CD4-positive, alpha-beta T cell (primary cell): ENCODE data around the gene TMEM132C. TPM values are rescaled to one million over a fixed set of nuclear protein-coding genes. Genes with fewer than 3 reads are reported as not detected.

Source experiments
- ATAC-seq: fragments of 200-7000 bp; cut with Tn5 transposase; one replicate; pipeline ENCODE4 v1.10.0; 2022; ENCODE audit warnings: mild to moderate bottlenecking; ENCODE audit not compliant: poor library complexity
- CTCF ChIA-PET: fragments of 350-600 bp; sonication (Branson Sonifier 250); formaldehyde crosslinking; loops from one replicate; lab custom pipeline; 2021; ENCODE audit warnings: antibody characterized with exemption, inconsistent platforms; lab: Charles Lee
- POLR2A ChIA-PET: fragments of 350-600 bp; sonication (Branson Sonifier 250); formaldehyde crosslinking; loops from one replicate; lab custom pipeline; 2021; ENCODE audit warnings: antibody characterized with exemption, inconsistent platforms; lab: Charles Lee
- DNase-seq, 14 experiments: peaks; one replicate each; pipeline ENCODE4 v3.0.0-alpha.2; 2013 to 2020; ENCODE audit warnings: mixed read lengths in 2 of 14
- H3K27ac ChIP-seq, 2 donors: one replicate each; pipeline versions ENCODE4 v1.5.1 to v1.7.0; 2013; ENCODE audit warnings: low read length in 2 of 2, low read depth in 1 of 2, mild to moderate bottlenecking in 1 of 2
- H3K27me3 ChIP-seq, 2 experiments: 1 replicate in 1 of 2; 2 replicates in 1 of 2; pipeline versions ENCODE4 v1.6.1 to v1.7.0; 2013; ENCODE audit warnings: low read length in 2 of 2, control low read depth in 1 of 2, mild to moderate bottlenecking in 1 of 2, moderate library complexity in 1 of 2; ENCODE audit not compliant: insufficient read depth in 2 of 2, control insufficient read depth in 1 of 2
- H3K36me3 ChIP-seq: one replicate; pipeline ENCODE4 v1.6.1; 2013; ENCODE audit warnings: low read length, control low read depth; ENCODE audit not compliant: insufficient read depth
- H3K4me1 ChIP-seq: one replicate; pipeline ENCODE4 v1.6.1; 2013; ENCODE audit warnings: low read length, control low read depth; ENCODE audit not compliant: insufficient read depth
- H3K4me3 ChIP-seq: one replicate; pipeline ENCODE4 v1.5.1; 2013; ENCODE audit warnings: mild to moderate bottlenecking, low read length, moderate library complexity
- H3K9me3 ChIP-seq, 2 experiments: 1 replicate in 1 of 2; 2 replicates in 1 of 2; pipeline versions ENCODE4 v1.6.1 to v1.7.0; 2013; ENCODE audit warnings: low read length in 2 of 2, mild to moderate bottlenecking in 2 of 2, control low read depth in 1 of 2, moderate library complexity in 1 of 2; ENCODE audit not compliant: control insufficient read depth in 1 of 2, insufficient read depth in 1 of 2
- H3K27ac Mint-ChIP-seq: one replicate; pipeline ENCODE4 v1.8.0; 2020; ENCODE audit warnings: mixed read lengths
- H3K27me3 Mint-ChIP-seq: one replicate; pipeline ENCODE4 v1.8.0; 2021; ENCODE audit warnings: mixed read lengths
- H3K36me3 Mint-ChIP-seq: one replicate; pipeline ENCODE4 v1.8.0; 2021; ENCODE audit warnings: low read depth, mixed read lengths
- H3K4me1 Mint-ChIP-seq: one replicate; pipeline ENCODE4 v1.8.0; 2021; ENCODE audit warnings: low read depth, mixed read lengths
- H3K4me3 Mint-ChIP-seq: one replicate; pipeline ENCODE4 v1.8.0; 2020; ENCODE audit warnings: mild to moderate bottlenecking, mixed read lengths
- H3K9me3 Mint-ChIP-seq: one replicate; pipeline ENCODE4 v1.8.0; 2020; ENCODE audit warnings: mixed read lengths
- intact Hi-C, 2 experiments: fragments of 100-400 bp; cut with DNase I in 1 of 2; cut with micrococcal nuclease in 1 of 2; formaldehyde crosslinking; loops; one replicate each; pipeline versions ENCODE4 v1.15.1 to v1.9.0; 2023 to 2025; cut with DNase I, micrococcal nuclease
- total RNA-seq, 174 experiments: library from RNA in 2 of 174; stranded (reverse) in 2 of 174; gene quantifications; one replicate each; pipeline ENCODE4 v1.2.3 and lab custom pipeline; 2021 to 2026
- TF ChIP-seq, protein P1 (sequence below): fragments of 200-600 bp; IDR thresholded peaks from one replicate; pipeline ENCODE4 v1.8.0; 2022; ENCODE audit warnings: antibody characterized with exemption, mild to moderate bottlenecking

Gene TMEM132C
- total RNA-seq, 2 experiments from 2014 or later = not detected

DNA sequence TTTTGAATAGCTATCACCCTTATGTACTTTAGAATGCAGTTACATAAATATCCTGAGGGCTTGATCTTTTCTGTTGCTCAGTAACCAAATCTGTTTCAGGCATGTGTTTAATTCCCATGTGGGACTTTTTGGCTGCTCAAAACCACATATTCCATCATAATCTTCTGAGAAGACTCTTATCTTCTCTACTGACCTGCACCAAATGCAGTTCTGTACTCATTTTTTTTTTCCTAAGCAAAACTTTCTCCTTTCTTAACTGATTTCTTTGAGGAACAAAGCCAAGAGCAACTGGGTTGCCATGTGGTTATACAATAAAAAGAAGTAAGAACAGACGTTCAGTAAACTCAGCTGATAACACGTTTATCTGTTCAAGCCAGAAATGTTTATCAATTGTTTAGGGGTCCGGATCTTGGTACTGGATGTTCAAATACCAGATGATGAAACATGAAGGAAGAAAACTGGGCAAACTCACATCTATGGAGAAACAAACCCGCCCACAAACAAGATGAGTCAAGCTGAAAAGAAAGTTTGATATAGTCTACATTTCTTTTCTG is 50.1 kb downstream of the TMEM132C start:
- H3K4me3 ChIP-seq = no peak overlapping the region
- ChIA-PET POLR2A (no interaction called here), CTCF (no interaction called here)
- intact Hi-C loops = no loop called here
- H3K9me3 Mint-ChIP-seq = peaks cover 6% of the 10 kb centered on the region
- no peaks in the 10 kb centered on the region for H3K4me1 ChIP-seq
- H3K27ac ChIP-seq = no peak overlapping the region
- ATAC-seq (no peak), DNase-seq (no peak)
- H3K4me1 Mint-ChIP-seq = no peaks in the 10 kb centered on the region
- no peak overlapping the region for H3K27ac Mint-ChIP-seq
- no peaks in the 10 kb centered on the region for H3K27me3 ChIP-seq
- H3K27me3 Mint-ChIP-seq = peaks cover 6% of the 10 kb centered on the region
- H3K36me3 Mint-ChIP-seq = no peaks in the 10 kb centered on the region
- TF ChIP-seq, protein P1, sequence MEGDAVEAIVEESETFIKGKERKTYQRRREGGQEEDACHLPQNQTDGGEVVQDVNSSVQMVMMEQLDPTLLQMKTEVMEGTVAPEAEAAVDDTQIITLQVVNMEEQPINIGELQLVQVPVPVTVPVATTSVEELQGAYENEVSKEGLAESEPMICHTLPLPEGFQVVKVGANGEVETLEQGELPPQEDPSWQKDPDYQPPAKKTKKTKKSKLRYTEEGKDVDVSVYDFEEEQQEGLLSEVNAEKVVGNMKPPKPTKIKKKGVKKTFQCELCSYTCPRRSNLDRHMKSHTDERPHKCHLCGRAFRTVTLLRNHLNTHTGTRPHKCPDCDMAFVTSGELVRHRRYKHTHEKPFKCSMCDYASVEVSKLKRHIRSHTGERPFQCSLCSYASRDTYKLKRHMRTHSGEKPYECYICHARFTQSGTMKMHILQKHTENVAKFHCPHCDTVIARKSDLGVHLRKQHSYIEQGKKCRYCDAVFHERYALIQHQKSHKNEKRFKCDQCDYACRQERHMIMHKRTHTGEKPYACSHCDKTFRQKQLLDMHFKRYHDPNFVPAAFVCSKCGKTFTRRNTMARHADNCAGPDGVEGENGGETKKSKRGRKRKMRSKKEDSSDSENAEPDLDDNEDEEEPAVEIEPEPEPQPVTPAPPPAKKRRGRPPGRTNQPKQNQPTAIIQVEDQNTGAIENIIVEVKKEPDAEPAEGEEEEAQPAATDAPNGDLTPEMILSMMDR = no peak
- H3K36me3 ChIP-seq = no peaks in the 10 kb centered on the region
- H3K4me3 Mint-ChIP-seq = no peak overlapping the region
- peaks cover 7 to 13% of the 10 kb centered on the region in 2 experiments for H3K9me3 ChIP-seq

DNA sequence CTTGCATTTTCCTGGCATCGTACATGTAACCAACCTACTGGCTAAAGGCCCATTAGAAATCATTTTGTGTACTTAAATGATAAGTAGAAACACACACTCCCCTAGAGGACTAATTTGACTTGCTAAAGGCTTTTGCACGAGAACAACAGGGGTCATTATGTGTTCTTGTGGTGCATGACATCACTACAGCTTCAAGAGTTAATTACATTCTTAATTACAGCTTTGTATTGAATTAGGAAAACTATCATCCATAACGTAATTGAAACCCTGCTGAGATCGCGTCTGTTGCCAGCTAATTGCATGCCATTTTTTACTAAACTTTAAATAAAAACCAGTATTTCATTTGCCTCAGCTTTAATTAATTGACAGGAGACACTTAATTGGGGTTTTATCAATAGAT is 51.4 kb downstream of the TMEM132C start:
- H3K9me3 Mint-ChIP-seq = peaks cover 6% of the 10 kb centered on the region
- TF ChIP-seq, protein P1 = no peak
- CTCF ChIA-PET = no interaction called here
- peaks cover 6% of the 10 kb centered on the region for H3K27me3 Mint-ChIP-seq
- H3K4me1 Mint-ChIP-seq = no peaks in the 10 kb centered on the region
- Histone ChIP-seq H3K9me3 (peaks cover 7 to 8% of the 10 kb centered on the region in 2 experiments), H3K27me3 (no peaks in the 10 kb centered on the region), H3K4me1 (no peaks in the 10 kb centered on the region), H3K36me3 (no peaks in the 10 kb centered on the region), H3K27ac (no peak overlapping the region), H3K4me3 (no peak overlapping the region)
- H3K36me3 Mint-ChIP-seq = no peaks in the 10 kb centered on the region
- intact Hi-C loops = no loop called here
- POLR2A ChIA-PET = no interaction called here
- no peak overlapping the region for H3K27ac Mint-ChIP-seq
- H3K4me3 Mint-ChIP-seq = no peak overlapping the region
- DNase-seq (no peak), ATAC-seq (no peak)

DNA sequence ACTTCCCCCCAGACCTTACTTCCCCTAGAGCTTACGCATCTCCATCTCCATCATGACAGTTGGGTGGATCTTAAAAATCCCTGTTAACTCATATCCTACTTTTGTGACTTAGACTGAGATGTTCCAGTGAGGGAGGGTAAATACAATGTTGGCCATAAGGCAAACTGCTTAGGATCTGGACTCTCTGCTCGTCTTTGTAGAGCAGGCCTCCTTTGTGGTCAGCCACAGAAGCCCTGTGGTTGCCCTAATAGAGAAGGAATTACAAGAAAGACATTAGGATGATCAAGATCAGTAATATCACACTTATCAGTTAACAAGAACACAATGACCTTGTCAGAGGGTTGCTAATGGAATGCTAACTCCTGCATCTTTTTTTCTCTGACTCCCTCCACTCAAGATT is 52.0 kb downstream of the TMEM132C start:
- no peaks in the 10 kb centered on the region for H3K4me1 ChIP-seq

More for the DNA sequence above, 52.0 kb downstream of the TMEM132C start:
- Mint-ChIP-seq H3K9me3 (peaks cover 6% of the 10 kb centered on the region), H3K27me3 (peaks cover 6% of the 10 kb centered on the region), H3K27ac (no peak overlapping the region), H3K4me1 (no peaks in the 10 kb centered on the region), H3K4me3 (no peak overlapping the region), H3K36me3 (no peaks in the 10 kb centered on the region)
- H3K36me3 ChIP-seq = no peaks in the 10 kb centered on the region
- H3K4me3 ChIP-seq = no peak overlapping the region
- H3K27me3 ChIP-seq = no peaks in the 10 kb centered on the region
- intact Hi-C loops = no loop called here
- ChIA-PET POLR2A (no interaction called here), CTCF (no interaction called here)
- TF ChIP-seq, protein P1 = no peak
- ATAC-seq (no peak), DNase-seq (no peak)
- peaks cover 7 to 12% of the 10 kb centered on the region in 2 experiments for H3K9me3 ChIP-seq
- no peak overlapping the region for H3K27ac ChIP-seq
